Measurements from ENCODE around the gene TBC1D2B.

Gene TBC1D2B

GRCh38 chr15:78093242-78094020 is 15.9 kb upstream of the TBC1D2B start:
- no peak for DNase-seq

GRCh38 chr15:78092261-78093041 is 14.9 kb upstream of the TBC1D2B start, which contains the start of gene SH2D7:
TSS of gene SH2D7 (plus strand) at chr15:78092561. CDS start at chr15:78092585, 24 bp downstream.
- DNase-seq: no peak

- DNase-seq: no peak
Observed at GRCh38 chr15:78090422-78091063, 13.0 kb upstream of the TBC1D2B start.

GRCh38 chr15:78088773-78089080 is 11.2 kb upstream of the TBC1D2B start:
- no peak for DNase-seq

GRCh38 chr15:78087951-78088772 is 10.7 kb upstream of the TBC1D2B start:
- no peak for DNase-seq

GRCh38 chr15:78085928-78086327 is 8.4 kb upstream of the TBC1D2B start:
- DNase-seq: no peak

- DNase-seq: no peak
Observed at GRCh38 chr15:78084449-78084750, 6.9 kb upstream of the TBC1D2B start.

GRCh38 chr15:78083687-78084448 is 6.4 kb upstream of the TBC1D2B start:
- no peak for DNase-seq

GRCh38 chr15:78083186-78083585 is 5.7 kb upstream of the TBC1D2B start:
- no peak for DNase-seq

GRCh38 chr15:78082743-78083110 is 5.2 kb upstream of the TBC1D2B start:
- no peak for DNase-seq

GRCh38 chr15:78082106-78082742 is 4.7 kb upstream of the TBC1D2B start:
- no peak for DNase-seq

- no peak for DNase-seq
Observed at GRCh38 chr15:78080088-78080460, 2.6 kb upstream of the TBC1D2B start.

- no peak for DNase-seq
Observed at GRCh38 chr15:78079298-78080087, 2.0 kb upstream of the TBC1D2B start.

- DNase-seq: no peak
Observed at GRCh38 chr15:78077871-78078210, 330 bp upstream of the TBC1D2B start.

- DNase-seq: no peak
Observed at GRCh38 chr15:78076231-78077052, 1.1 kb downstream of the TBC1D2B start.

- DNase-seq: no peak
Observed at GRCh38 chr15:78075490-78076230, 1.9 kb downstream of the TBC1D2B start.

GRCh38 chr15:78073046-78073787 is 4.3 kb downstream of the TBC1D2B start:
- no peak for DNase-seq

GRCh38 chr15:78072080-78072892 is 5.2 kb downstream of the TBC1D2B start:
- no peak for DNase-seq
